ENCODE results near the gene ARHGEF11.

Gene ARHGEF11

DNA sequence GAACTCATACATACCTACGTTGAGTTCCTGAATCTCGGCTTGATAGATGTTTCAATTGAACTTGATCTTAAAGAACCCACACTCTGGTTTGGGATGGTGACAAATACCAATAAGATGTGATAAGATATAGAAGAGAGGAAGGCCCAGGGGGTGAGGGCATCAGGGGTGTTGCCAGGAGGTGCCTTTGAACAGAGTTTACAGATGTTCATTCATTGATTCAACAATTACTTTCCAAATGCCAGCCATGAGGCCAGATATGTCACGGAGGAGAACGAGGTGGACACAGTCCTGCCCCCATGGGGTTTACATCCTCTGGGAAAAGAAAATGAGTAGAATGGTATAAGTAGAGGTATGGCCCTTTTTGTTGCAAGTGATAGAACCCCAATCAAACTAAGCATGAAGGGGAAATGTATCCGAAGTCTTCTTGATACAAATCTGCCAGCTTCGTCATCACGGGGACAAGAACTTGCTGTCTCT is 124.5 kb downstream of the ARHGEF11 start:
- DNase-seq (ENCODE audit: low read depth, low spot score): no peak
- Histone ChIP-seq H3K36me3 (ENCODE audit: insufficient read depth, low read length) (no peaks in the 10 kb centered on the region), H3K27ac (no peak overlapping the region), H3K4me3 (no peak overlapping the region), H3K9me3 (ENCODE audit: low read depth, low read length) (no peaks in the 10 kb centered on the region), H3K9ac (ENCODE audit: insufficient read length) (no peak overlapping the region)
- no peak for TF ChIP-seq EZH2 (IDR thresholded peaks at IDR 0.05)
- no peak for TF ChIP-seq FOXP2 (optimal IDR thresholded peaks at IDR 0.05; ENCODE audit: control extremely low read depth, extremely low read length, insufficient read depth)
- TF ChIP-seq POLR2AphosphoS5 (IDR thresholded peaks at IDR 0.05; ENCODE audit: borderline replicate concordance, low read depth, low read length): no peak

DNA sequence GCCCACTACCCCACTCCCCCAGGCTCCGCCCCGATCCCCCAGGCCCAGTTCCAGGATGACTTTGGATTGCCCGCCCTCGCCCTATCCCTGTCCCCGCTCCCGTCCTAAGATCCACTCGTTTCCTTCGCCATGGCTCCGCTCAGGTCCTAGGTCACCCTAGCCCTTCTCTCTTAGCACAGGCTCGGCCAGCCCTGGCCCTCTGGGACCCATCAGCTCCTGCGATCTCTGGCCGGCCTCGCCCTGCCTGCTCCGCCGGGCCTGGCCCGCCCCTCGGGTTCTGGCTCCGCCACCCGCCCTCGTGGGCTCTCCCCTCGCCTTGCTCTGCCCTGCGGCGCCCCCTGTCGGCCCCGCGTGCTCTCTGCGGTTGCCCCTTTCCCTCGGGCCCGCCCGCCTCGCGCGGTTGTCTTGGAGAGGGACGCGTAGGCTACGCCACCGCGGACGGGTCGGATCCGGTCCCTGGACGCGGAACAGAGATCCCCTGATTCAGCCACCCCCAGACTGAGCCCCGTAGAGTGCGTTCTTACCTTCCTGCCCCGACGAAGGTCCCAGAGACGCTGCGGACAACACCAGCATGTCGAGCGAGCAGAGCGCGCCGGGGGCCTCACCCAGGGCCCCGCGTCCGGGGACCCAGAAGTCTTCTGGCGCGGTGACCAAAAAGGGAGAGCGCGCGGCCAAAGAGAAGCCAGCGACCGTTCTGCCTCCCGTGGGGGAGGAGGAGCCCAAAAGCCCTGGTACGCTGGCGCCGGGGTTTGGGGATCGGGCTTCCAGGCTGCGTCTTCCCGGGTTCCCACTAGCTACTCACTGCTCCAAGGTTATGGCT is 125.1 kb downstream of the ARHGEF11 start, which contains the start of gene LRRC71:
LRRC71 (plus strand) TSS at position 400 of the 820 bp plus-strand sequence; CDS start at position 572, 172 bp downstream.
- Histone ChIP-seq H3K9me3 (ENCODE audit: low read depth, low read length) (no peaks in the 10 kb centered on the region), H3K36me3 (ENCODE audit: insufficient read depth, low read length) (no peaks in the 10 kb centered on the region), H3K9ac (ENCODE audit: insufficient read length) (no peak within 1 kb of the TSS), H3K4me3 (peak within 1 kb of the TSS; percentile 69), H3K27ac (no peak within 1 kb of the TSS)
- DNase-seq (ENCODE audit: low read depth, low spot score): no peak
- TF ChIP-seq EZH2 (IDR thresholded peaks at IDR 0.05) (peak; percentile 72), FOXP2 (optimal IDR thresholded peaks at IDR 0.05; ENCODE audit: control extremely low read depth, extremely low read length, insufficient read depth) (no peak)

DNA sequence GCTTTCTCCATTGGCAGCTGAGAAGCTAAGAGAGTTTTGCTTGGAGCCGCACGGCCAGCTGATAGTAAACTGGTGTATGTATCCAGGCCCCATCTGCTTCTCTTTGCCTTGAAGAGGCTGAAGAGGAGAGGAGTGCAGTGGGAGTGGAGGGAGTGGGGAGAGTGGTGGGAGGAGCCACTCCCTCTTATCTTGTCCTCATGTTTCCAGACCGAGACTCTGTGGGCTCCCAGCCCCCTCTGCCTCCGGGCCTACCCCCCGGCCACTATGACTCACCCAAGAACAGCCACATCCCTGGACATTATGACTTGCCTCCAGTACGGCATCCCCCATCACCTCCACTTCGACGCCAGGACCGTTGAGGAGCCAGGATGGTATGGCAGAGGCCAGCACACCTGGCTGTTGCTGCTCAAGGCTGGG is 131.1 kb downstream of the ARHGEF11 start:
- no peak overlapping the region for H3K27ac ChIP-seq
- no peaks in the 10 kb centered on the region for H3K9me3 ChIP-seq (ENCODE audit: low read depth, low read length)
- no peak overlapping the region for H3K9ac ChIP-seq (ENCODE audit: insufficient read length)
- no peak overlapping the region for H3K4me3 ChIP-seq
- DNase-seq (ENCODE audit: low read depth, low spot score): no peak
- no peaks in the 10 kb centered on the region for H3K36me3 ChIP-seq (ENCODE audit: insufficient read depth, low read length)
- TF ChIP-seq POLR2AphosphoS5 (IDR thresholded peaks at IDR 0.05; ENCODE audit: borderline replicate concordance, low read depth, low read length) (no peak), FOXP2 (optimal IDR thresholded peaks at IDR 0.05; ENCODE audit: control extremely low read depth, extremely low read length, insufficient read depth) (no peak), EZH2 (IDR thresholded peaks at IDR 0.05) (no peak)

DNA sequence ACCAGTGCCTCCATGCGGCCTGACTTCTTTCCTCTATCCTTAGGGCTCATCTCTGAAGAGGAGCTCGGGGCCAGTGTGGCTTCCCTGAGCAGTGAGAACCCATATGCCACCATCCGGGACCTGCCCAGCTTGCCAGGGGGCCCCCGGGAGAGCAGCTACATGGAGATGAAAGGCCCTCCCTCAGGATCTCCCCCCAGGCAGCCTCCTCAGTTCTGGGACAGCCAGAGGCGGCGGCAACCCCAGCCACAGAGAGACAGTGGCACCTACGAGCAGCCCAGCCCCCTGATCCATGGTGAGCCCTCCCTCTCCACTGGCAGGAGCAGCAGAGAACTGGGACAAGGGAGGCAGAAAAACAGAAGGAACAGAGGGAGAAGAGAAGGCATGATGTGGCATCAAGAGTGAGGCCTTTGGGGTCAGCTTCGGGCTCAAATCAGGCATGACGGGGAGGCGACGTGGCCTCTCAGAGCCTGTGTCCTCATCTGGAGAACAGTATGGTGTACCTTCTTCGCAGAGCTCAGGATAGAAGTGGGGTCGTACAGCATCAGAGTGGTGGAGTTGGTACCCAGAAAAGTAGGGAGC is 131.6 kb downstream of the ARHGEF11 start:
- Histone ChIP-seq H3K4me3 (no peak overlapping the region), H3K36me3 (ENCODE audit: insufficient read depth, low read length) (no peaks in the 10 kb centered on the region), H3K27ac (no peak overlapping the region), H3K9ac (ENCODE audit: insufficient read length) (no peak overlapping the region), H3K9me3 (ENCODE audit: low read depth, low read length) (no peaks in the 10 kb centered on the region)
- DNase-seq (ENCODE audit: low read depth, low spot score): no peak
- TF ChIP-seq POLR2AphosphoS5 (IDR thresholded peaks at IDR 0.05; ENCODE audit: borderline replicate concordance, low read depth, low read length) (no peak), FOXP2 (optimal IDR thresholded peaks at IDR 0.05; ENCODE audit: control extremely low read depth, extremely low read length, insufficient read depth) (no peak), EZH2 (IDR thresholded peaks at IDR 0.05) (no peak)

DNA sequence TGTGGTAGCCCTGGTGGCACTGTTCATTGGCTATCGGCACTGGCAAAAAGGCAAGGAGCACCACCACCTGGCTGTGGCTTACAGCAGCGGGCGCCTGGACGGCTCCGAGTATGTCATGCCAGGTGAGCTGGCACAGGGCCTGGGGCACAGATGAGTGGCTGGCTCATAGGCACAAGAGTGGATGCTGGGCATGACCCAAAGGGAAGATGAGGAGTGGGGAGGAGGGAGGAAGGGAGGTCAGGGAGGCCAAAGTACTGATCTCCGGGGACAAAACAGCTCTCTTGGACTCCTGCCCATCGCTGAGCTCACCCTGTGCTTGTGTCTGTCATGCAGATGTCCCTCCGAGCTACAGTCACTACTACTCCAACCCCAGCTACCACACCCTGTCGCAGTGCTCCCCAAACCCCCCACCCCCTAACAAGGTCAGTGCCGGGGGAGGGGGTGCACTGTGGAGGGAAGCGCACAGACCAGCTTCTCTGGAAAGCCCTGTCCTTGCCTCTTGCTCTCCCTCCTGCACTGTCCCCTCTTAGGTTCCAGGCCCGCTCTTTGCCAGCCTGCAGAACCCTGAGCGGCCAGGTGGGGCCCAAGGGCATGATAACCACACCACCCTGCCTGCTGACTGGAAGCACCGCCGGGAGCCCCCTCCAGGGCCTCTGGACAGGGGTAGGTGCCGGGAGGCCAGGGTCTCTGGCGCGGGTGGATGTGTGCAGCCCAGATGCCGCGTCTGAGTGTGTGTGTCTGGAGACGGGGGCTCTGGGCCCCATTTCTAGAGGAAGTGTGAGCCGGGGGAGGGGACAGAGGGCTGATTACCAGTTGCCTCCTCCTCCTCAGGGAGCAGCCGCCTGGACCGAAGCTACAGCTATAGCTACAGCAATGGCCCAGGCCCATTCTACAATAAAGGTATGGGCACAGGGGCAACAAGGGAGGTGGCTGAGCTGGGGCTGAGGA is 132.4 kb downstream of the ARHGEF11 start:
- Histone ChIP-seq H3K9ac (ENCODE audit: insufficient read length) (no peak overlapping the region), H3K27ac (no peak overlapping the region), H3K36me3 (ENCODE audit: insufficient read depth, low read length) (no peaks in the 10 kb centered on the region), H3K4me3 (no peak overlapping the region), H3K9me3 (ENCODE audit: low read depth, low read length) (no peaks in the 10 kb centered on the region)
- no peak for DNase-seq (ENCODE audit: low read depth, low spot score)
- TF ChIP-seq POLR2AphosphoS5 (IDR thresholded peaks at IDR 0.05; ENCODE audit: borderline replicate concordance, low read depth, low read length) (no peak), EZH2 (IDR thresholded peaks at IDR 0.05) (no peak), FOXP2 (optimal IDR thresholded peaks at IDR 0.05; ENCODE audit: control extremely low read depth, extremely low read length, insufficient read depth) (no peak)

DNA sequence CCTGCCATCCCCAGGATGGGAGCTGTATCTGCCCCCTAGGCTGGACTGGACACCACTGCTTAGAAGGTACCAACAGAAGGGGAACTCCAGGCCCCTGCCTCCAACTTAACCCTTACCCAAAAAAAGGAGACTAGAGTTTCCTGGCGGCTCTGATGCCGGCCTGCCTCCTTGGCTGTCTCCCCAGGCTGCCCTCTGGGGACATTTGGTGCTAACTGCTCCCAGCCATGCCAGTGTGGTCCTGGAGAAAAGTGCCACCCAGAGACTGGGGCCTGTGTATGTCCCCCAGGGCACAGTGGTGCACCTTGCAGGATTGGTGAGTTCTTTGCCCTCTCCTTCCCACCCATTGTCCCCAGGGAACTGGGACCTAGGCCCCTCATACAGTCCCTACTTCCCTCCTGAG is 133.2 kb downstream of the ARHGEF11 start:
- no peaks in the 10 kb centered on the region for H3K9me3 ChIP-seq (ENCODE audit: low read depth, low read length)
- DNase-seq (ENCODE audit: low read depth, low spot score): no peak
- H3K36me3 ChIP-seq (ENCODE audit: insufficient read depth, low read length): no peaks in the 10 kb centered on the region
- H3K4me3 ChIP-seq: no peak overlapping the region
- H3K9ac ChIP-seq (ENCODE audit: insufficient read length): no peak overlapping the region
- H3K27ac ChIP-seq: no peak overlapping the region
- no peak for TF ChIP-seq POLR2AphosphoS5 (IDR thresholded peaks at IDR 0.05; ENCODE audit: borderline replicate concordance, low read depth, low read length)
- TF ChIP-seq FOXP2 (optimal IDR thresholded peaks at IDR 0.05; ENCODE audit: control extremely low read depth, extremely low read length, insufficient read depth): no peak

DNA sequence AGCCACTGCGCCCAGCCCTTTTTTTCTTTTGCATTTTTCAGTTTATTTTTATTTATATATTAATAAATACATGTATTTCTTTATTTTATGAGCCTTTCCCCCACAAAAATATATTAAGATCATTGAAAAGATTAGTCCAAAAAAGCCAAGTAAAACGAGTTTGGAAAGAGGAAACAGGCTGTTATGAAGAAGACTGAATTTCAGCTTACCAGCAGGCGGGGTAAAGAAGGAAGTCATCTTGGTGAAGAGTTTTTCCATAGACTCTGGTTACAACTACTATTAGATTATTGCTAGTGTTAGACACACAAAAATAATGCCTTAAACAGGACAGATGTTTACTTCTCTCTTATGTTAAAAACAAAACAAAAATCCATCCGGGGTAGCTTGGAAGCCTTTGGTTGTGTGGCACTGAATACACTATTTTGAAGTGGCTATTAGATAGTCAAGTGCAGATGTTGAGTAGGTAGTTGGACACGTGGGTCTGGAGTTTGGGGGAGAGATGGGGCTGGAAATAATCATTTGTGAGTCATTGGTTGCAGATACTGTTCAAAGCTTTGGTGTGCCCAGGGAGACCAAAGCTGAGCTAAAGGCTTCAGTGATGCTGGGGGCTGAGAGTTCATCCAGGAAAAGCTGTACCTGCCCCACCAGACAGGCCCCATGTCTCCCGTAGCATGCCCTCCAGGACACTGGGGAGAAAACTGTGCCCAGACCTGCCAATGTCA is 133.8 kb downstream of the ARHGEF11 start:
- H3K9ac ChIP-seq (ENCODE audit: insufficient read length): no peak overlapping the region
- no peaks in the 10 kb centered on the region for H3K9me3 ChIP-seq (ENCODE audit: low read depth, low read length)
- H3K36me3 ChIP-seq (ENCODE audit: insufficient read depth, low read length): no peaks in the 10 kb centered on the region
- H3K27ac ChIP-seq: no peak overlapping the region
- no peak overlapping the region for H3K4me3 ChIP-seq
- no peak for DNase-seq (ENCODE audit: low read depth, low spot score)
- TF ChIP-seq POLR2AphosphoS5 (IDR thresholded peaks at IDR 0.05; ENCODE audit: borderline replicate concordance, low read depth, low read length) (no peak), EZH2 (IDR thresholded peaks at IDR 0.05) (no peak), FOXP2 (optimal IDR thresholded peaks at IDR 0.05; ENCODE audit: control extremely low read depth, extremely low read length, insufficient read depth) (no peak)
